CD8-positive, alpha-beta memory T cell (primary cell): ENCODE measurements around the gene ASTL. TPM values are rescaled to one million over a fixed set of nuclear protein-coding genes. Genes with fewer than 3 reads are reported as not detected.
"Not testable (repeated sequence)": the region's sequence is repeated elsewhere in the genome, so short reads cannot be mapped to it uniquely, and the experiment has no call there.

Experiments used
- CTCF ChIA-PET: fragments of 350-600 bp; sonication (Branson Sonifier 250); formaldehyde crosslinking; loops from one replicate; lab custom pipeline; 2021; ENCODE audit warnings: antibody characterized with exemption; lab: Charles Lee
- POLR2A ChIA-PET: fragments of 350-600 bp; sonication (Branson Sonifier 250); formaldehyde crosslinking; loops from one replicate; lab custom pipeline; 2021; ENCODE audit warnings: antibody characterized with exemption; lab: Charles Lee
- DNase-seq, 5 donors: peaks; one replicate each; pipeline versions ENCODE4 v3.0.0 to v3.0.0-alpha.2; 2020 to 2022; ENCODE audit warnings: mixed read lengths in 1 of 5
- H3K27ac ChIP-seq: one replicate; pipeline ENCODE4 v1.7.0; 2013; ENCODE audit warnings: low read depth, mild to moderate bottlenecking, low read length, moderate library complexity
- H3K27me3 ChIP-seq: 2 replicates; pipeline ENCODE4 v1.7.0; 2013; ENCODE audit warnings: low read length, mild to moderate bottlenecking; ENCODE audit not compliant: insufficient read depth, poor library complexity, severe bottlenecking
- H3K36me3 ChIP-seq: 2 replicates; pipeline ENCODE4 v1.7.0; 2013; ENCODE audit warnings: mild to moderate bottlenecking, low read length, moderate library complexity; ENCODE audit not compliant: insufficient read depth
- H3K4me1 ChIP-seq: 2 replicates; pipeline ENCODE4 v1.7.0; 2013; ENCODE audit warnings: mild to moderate bottlenecking, low read length, moderate library complexity; ENCODE audit not compliant: insufficient read depth
- H3K4me3 ChIP-seq: 2 replicates; pipeline ENCODE4 v1.7.0; 2013; ENCODE audit warnings: mild to moderate bottlenecking, low read length
- H3K9me3 ChIP-seq: 2 replicates; pipeline ENCODE4 v1.7.0; 2013; ENCODE audit warnings: mild to moderate bottlenecking, low read length
- H3K27ac Mint-ChIP-seq, 8 donors: one replicate each; pipeline ENCODE4 v1.8.0; 2020 to 2021; ENCODE audit warnings: mixed read lengths in 8 of 8, mild to moderate bottlenecking in 6 of 8, inconsistent platforms in 3 of 8, moderate library complexity in 3 of 8
- H3K27me3 Mint-ChIP-seq, 2 donors: one replicate each; pipeline ENCODE4 v1.8.0; 2020 to 2021; ENCODE audit warnings: mixed read lengths in 2 of 2, mild to moderate bottlenecking in 1 of 2, moderate library complexity in 1 of 2
- H3K36me3 Mint-ChIP-seq, 3 donors: one replicate each; pipeline ENCODE4 v1.8.0; 2020 to 2021; ENCODE audit warnings: mixed read lengths in 3 of 3, inconsistent platforms in 1 of 3, mild to moderate bottlenecking in 1 of 3
- H3K4me1 Mint-ChIP-seq, 3 donors: one replicate each; pipeline ENCODE4 v1.8.0; 2020 to 2021; ENCODE audit warnings: mixed read lengths in 3 of 3, inconsistent platforms in 1 of 3, mild to moderate bottlenecking in 1 of 3
- H3K4me3 Mint-ChIP-seq, 7 donors: one replicate each; pipeline ENCODE4 v1.8.0; 2020 to 2021; ENCODE audit warnings: mixed read lengths in 7 of 7, mild to moderate bottlenecking in 6 of 7, moderate library complexity in 4 of 7, inconsistent platforms in 2 of 7
- H3K9me3 Mint-ChIP-seq, 5 donors: one replicate each; pipeline ENCODE4 v1.8.0; 2020 to 2022; ENCODE audit warnings: mixed read lengths in 5 of 5, mild to moderate bottlenecking in 3 of 5, moderate library complexity in 2 of 5, inconsistent platforms in 1 of 5
- polyA plus RNA-seq: library from polyadenylated mRNA; unstranded; fragments of 300-500 nt; fragmentation: Illumina TruSeq; gene quantifications from one replicate; pipeline ENCODE4 v1.2.3, GENCODE V29; 2021
- total RNA-seq, 2 experiments: library from RNA; stranded (reverse); gene quantifications; one replicate each; pipeline ENCODE4 v1.2.3, GENCODE V29; 2021

The ASTL gene
- total and polyA plus RNA-seq, 3 experiments from 2014 or later = 0.49 to 18.0 (median 16.2) TPM

GRCh38 chr2:96167407-96168013, 29.2 kb upstream of the ASTL start:
- Mint-ChIP-seq H3K4me1 (peaks cover 36 to 57% (median 40%) of the 10 kb centered on the region in 3 donors), H3K4me3 (peak overlapping the region in 2 of 7 donors; percentile 16 to 57), H3K36me3 (no peaks in the 10 kb centered on the region), H3K9me3 (no peaks in the 10 kb centered on the region), H3K27ac (peak overlapping the region in 6 of 8 donors; percentile 38 to 74 (median 66)), H3K27me3 (peaks cover 0 to 1% of the 10 kb centered on the region in 2 donors)
- no peaks in the 10 kb centered on the region for H3K27me3 ChIP-seq
- H3K4me3 ChIP-seq = no peak overlapping the region
- peaks cover 29% of the 10 kb centered on the region for H3K4me1 ChIP-seq
- H3K27ac ChIP-seq = no peak overlapping the region
- DNase-seq = no peak
- H3K36me3 ChIP-seq = no peaks in the 10 kb centered on the region
- CTCF ChIA-PET = interaction anchor here (0.7 kb wide), 1 partner anchor 29 kb away, joined by 3 read pairs; the partner anchor contains the start of gene ASTL
- POLR2A ChIA-PET = interaction anchor here (0.6 kb wide), 1 partner anchor 126 kb away, joined by 3 read pairs; no protein-coding TSS in a partner anchor
- no peaks in the 10 kb centered on the region for H3K9me3 ChIP-seq

GRCh38 chr2:96164459-96165184, 26.3 kb upstream of the ASTL start:
- peak overlapping the region; percentile 80 for H3K27ac ChIP-seq
- Mint-ChIP-seq H3K4me1 (peaks cover 58 to 80% (median 67%) of the 10 kb centered on the region in 3 donors), H3K27ac (peak overlapping the region; percentile 88 to 100 (median 92)), H3K9me3 (no peaks in the 10 kb centered on the region), H3K4me3 (peak overlapping the region; percentile 79 to 94 (median 84)), H3K27me3 (no peaks in the 10 kb centered on the region), H3K36me3 (no peaks in the 10 kb centered on the region)
- no peaks in the 10 kb centered on the region for H3K36me3 ChIP-seq
- no peaks in the 10 kb centered on the region for H3K27me3 ChIP-seq
- ChIA-PET POLR2A (interaction anchor here (0.9 to 3.2 kb wide), 5 partner anchors 13 to 173 kb away, joined by 3 to 78 read pairs (median 5); partner anchors contain the start of genes ANKRD36C and DUSP2), CTCF (interaction anchor here (1.2 to 3.5 kb wide), 6 partner anchors 10 to 46 kb away, joined by 3 to 33 read pairs (median 13); partner anchors contain the start of genes ASTL and DUSP2)
- peak; percentile 51 to 85 (median 68) for DNase-seq
- no peaks in the 10 kb centered on the region for H3K9me3 ChIP-seq
- peaks cover 54% of the 10 kb centered on the region for H3K4me1 ChIP-seq
- peak overlapping the region; percentile 54 for H3K4me3 ChIP-seq

DNA sequence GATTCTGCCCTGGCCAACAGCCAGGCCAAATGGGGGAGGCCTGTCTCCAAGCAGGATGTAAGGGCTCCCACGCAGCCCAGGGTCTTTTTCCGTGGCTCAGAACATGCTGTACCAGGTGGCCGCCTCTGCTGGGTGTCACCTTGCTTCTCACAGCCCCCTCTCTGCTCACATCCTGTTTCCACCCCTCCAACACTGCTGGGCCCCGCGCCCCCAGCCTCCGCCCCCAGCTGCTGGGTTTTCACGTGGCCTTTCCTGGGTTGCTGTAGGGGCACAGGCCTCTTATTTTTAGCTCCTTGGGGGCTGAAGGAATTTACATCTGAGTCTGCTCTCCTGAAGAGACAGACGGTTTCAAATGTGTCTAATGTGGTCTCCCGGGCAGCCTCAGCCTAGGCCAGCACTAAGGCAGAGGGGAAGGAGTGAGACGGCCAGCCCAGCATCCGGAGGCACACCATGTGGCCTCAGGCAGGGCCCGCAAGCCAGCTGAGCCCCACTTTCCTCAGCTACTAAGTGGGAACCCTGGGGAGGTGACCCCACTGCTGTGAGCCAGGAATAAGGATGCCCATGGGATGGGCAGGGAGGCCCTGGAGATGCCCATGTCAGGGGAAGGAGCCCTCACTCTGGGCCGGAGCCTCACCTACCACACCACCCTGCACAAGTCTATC, 25.6 kb upstream of the ASTL start:
- Mint-ChIP-seq H3K4me3 (peak overlapping the region; percentile 79 to 94 (median 84)), H3K4me1 (peaks cover 66 to 82% (median 74%) of the 10 kb centered on the region in 3 donors), H3K9me3 (no peaks in the 10 kb centered on the region), H3K27ac (peak overlapping the region; percentile 88 to 100 (median 92)), H3K27me3 (no peaks in the 10 kb centered on the region), H3K36me3 (no peaks in the 10 kb centered on the region)
- H3K36me3 ChIP-seq = no peaks in the 10 kb centered on the region
- no peaks in the 10 kb centered on the region for H3K9me3 ChIP-seq
- CTCF ChIA-PET = interaction anchor here (0.6 to 3.5 kb wide), 8 partner anchors 8 to 47 kb away, joined by 3 to 33 read pairs (median 8); partner anchors contain the start of genes ASTL and DUSP2
- H3K4me1 ChIP-seq = peaks cover 62% of the 10 kb centered on the region
- DNase-seq = peak; percentile 58 to 90 (median 83)
- peak overlapping the region; percentile 54 for H3K4me3 ChIP-seq
- H3K27ac ChIP-seq = peak overlapping the region; percentile 80
- no peaks in the 10 kb centered on the region for H3K27me3 ChIP-seq
- POLR2A ChIA-PET = interaction anchor here (0.8 to 3.2 kb wide), 6 partner anchors 13 to 172 kb away, joined by 3 to 78 read pairs (median 4); partner anchors contain the start of genes ANKRD36C and DUSP2

- DNase-seq = no peak
- Mint-ChIP-seq H3K27me3 (no peaks in the 10 kb centered on the region), H3K27ac (peak overlapping the region; percentile 88 to 100 (median 92)), H3K4me3 (peak overlapping the region; percentile 79 to 94 (median 84)), H3K9me3 (no peaks in the 10 kb centered on the region), H3K36me3 (no peaks in the 10 kb centered on the region), H3K4me1 (peaks cover 68 to 85% (median 79%) of the 10 kb centered on the region in 3 donors)
- H3K9me3 ChIP-seq = no peaks in the 10 kb centered on the region
- H3K4me1 ChIP-seq = peaks cover 67% of the 10 kb centered on the region
- no peaks in the 10 kb centered on the region for H3K27me3 ChIP-seq
- POLR2A ChIA-PET = interaction anchor here (0.8 to 3.2 kb wide), 5 partner anchors 12 to 26 kb away, joined by 3 to 78 read pairs (median 5); partner anchors contain the start of gene DUSP2
- no peaks in the 10 kb centered on the region for H3K36me3 ChIP-seq
- H3K4me3 ChIP-seq = peak overlapping the region; percentile 54
- H3K27ac ChIP-seq = peak overlapping the region; percentile 80
- CTCF ChIA-PET = interaction anchor here (0.6 to 3.5 kb wide), 8 partner anchors 9 to 46 kb away, joined by 3 to 33 read pairs (median 8); partner anchors contain the start of genes ASTL and DUSP2
Measured at GRCh38 chr2:96163415-96163767, 25.1 kb upstream of the ASTL start.

- Mint-ChIP-seq H3K4me1 (peaks cover 75 to 85% (median 81%) of the 10 kb centered on the region in 3 donors), H3K4me3 (peak overlapping the region; percentile 34 to 79 (median 60)), H3K36me3 (no peaks in the 10 kb centered on the region), H3K9me3 (no peaks in the 10 kb centered on the region), H3K27ac (peak overlapping the region; percentile 88 to 100 (median 92)), H3K27me3 (no peaks in the 10 kb centered on the region)
- no peaks in the 10 kb centered on the region for H3K9me3 ChIP-seq
- no peaks in the 10 kb centered on the region for H3K27me3 ChIP-seq
- no peaks in the 10 kb centered on the region for H3K36me3 ChIP-seq
- ChIA-PET CTCF (interaction anchor here (1.2 to 3.5 kb wide), 3 partner anchors 13 to 23 kb away, joined by 3 to 27 read pairs (median 4); no protein-coding TSS in a partner anchor), POLR2A (interaction anchor here (0.6 to 3.2 kb wide), 2 partner anchors 17 to 46 kb away, joined by 5 to 78 read pairs; partner anchors contain the start of genes DUSP2 and STARD7)
- H3K4me1 ChIP-seq = peaks cover 82% of the 10 kb centered on the region
- no peak overlapping the region for H3K4me3 ChIP-seq
- peak overlapping the region; percentile 80 for H3K27ac ChIP-seq
- DNase-seq = peak in 1 of 5 donors; percentile 73
Measured at GRCh38 chr2:96161898-96162297, 23.6 kb upstream of the ASTL start.

GRCh38 chr2:96160366-96160765, 22.1 kb upstream of the ASTL start:
- H3K36me3 Mint-ChIP-seq, H3K36me3 ChIP-seq, H3K4me3 ChIP-seq, H3K9me3 ChIP-seq, H3K27me3 ChIP-seq, DNase-seq, H3K27ac ChIP-seq, H3K27me3 Mint-ChIP-seq, H3K9me3 Mint-ChIP-seq: not testable (repeated sequence)
- H3K4me1 ChIP-seq = peaks cover 93% of the 10 kb centered on the region
- POLR2A ChIA-PET = interaction anchor here (1.1 to 4.0 kb wide), 2 partner anchors 13 to 14 kb away, joined by 5 to 25 read pairs; no protein-coding TSS in a partner anchor
- peak overlapping the region in 1 of 7 donors; percentile 24 for H3K4me3 Mint-ChIP-seq
- CTCF ChIA-PET = interaction anchor here (1.4 to 4.7 kb wide), 2 partner anchors 13 to 14 kb away, joined by 5 to 29 read pairs; no protein-coding TSS in a partner anchor
- peaks cover 85 to 96% (median 92%) of the 10 kb centered on the region in 3 donors for H3K4me1 Mint-ChIP-seq
- H3K27ac Mint-ChIP-seq = peak overlapping the region; percentile 14 to 99 (median 95)
